Stimulated activated CD8-positive, alpha-beta memory T cell treated with anti-CD3 and anti-CD28 coated beads, Interleukin-7, amount 100 ng/mL, for 4 hours (primary cell): ENCODE data around the gene BTG2.
A peak's percentile ranks its signal among the peaks of the same experiment; 100 is the strongest.
"Not testable (repeated sequence)": the region's sequence is repeated elsewhere in the genome, so short reads cannot be mapped to it uniquely, and the experiment has no call there.

Source experiments
- DNase-seq, 2 donors: peaks; one replicate each; pipeline ENCODE4 v3.0.0-alpha.2; 2020; ENCODE audit warnings: low read depth in 2 of 2

Gene BTG2, protein sequence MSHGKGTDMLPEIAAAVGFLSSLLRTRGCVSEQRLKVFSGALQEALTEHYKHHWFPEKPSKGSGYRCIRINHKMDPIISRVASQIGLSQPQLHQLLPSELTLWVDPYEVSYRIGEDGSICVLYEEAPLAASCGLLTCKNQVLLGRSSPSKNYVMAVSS

DNA sequence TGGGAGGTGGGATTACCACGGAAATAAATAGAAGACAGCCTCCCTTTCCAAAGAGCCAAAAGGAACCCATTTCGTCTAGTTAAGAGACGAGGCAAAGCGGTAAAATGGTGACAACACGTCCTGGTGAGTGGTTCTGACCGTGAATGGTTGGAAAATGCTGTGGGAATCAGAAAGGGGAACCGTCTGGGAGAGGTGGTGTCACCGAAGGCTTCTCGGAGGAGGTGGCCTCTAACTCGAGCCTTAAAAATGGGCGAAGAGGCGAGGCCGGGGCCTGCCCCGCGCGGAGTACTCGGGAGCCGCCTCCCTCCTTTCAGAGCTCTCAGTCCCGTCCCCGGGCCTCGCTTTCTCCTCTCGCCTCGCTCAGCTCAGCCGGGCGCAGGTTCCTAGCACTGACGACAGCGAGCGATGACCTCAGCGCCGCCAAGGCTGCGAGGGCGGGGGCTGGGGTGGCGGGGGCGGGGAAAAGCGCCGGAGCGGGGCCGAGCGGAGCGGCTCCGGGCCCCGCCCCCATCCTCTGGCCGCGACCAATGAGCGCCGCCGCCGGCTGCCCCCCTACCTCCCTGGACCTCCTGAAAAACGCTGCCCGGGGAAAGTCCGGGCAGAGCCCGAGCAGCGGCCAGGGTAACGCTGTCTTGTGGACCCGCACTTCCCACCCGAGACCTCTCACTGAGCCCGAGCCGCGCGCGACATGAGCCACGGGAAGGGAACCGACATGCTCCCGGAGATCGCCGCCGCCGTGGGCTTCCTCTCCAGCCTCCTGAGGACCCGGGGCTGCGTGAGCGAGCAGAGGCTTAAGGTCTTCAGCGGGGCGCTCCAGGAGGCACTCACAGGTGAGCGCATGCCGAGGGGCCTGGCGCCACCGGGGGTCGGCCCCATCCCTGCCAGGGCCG, at the start of gene BTG2:
TSS of gene BTG2 (plus strand) at position 601 of the 890 bp plus-strand sequence. CDS start at position 689, 88 bp downstream.
- peak; percentile 83 to 93 for DNase-seq

DNA sequence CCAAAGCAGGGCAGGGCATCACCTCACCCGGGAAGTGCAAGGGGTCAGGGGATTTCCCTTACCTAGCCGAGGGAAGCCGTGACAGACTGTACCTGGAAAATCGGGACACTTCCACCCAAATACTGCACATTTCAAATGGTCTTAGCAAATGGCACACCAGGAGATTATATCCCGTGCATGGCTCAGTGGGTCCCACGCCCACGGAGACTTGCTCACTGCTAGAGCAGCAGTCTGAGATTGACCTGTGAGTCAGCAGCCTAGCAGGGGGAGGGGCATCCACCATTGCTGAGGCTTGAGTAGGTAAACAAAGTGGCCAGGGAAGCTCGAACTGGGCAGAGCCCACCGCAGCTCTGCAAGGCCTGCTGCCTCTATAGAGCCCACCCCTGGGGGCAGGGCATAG, 48.7 kb upstream of the BTG2 start:
- DNase-seq = not testable (repeated sequence)

DNA sequence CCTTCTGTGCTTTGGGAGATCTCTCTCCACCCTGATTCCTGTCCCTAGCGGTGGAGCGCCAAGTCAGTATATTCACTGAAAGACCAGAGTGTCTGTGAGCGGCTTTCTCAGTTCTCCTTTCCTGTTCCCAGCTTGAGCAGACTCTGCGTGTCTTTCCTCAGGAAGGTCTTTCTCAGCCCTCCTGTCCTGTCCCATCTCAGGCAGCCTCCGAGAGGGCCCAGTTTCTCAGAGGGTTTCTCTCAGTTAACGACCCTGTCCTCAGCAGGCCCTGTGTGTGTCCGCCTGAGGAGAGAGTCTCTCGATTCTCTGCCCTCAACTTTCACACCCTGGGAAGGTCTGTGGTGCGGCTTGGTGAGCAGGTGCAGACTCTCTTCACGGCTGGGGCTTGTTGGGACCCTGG, 41.8 kb upstream of the BTG2 start:
- no peak for DNase-seq

DNA sequence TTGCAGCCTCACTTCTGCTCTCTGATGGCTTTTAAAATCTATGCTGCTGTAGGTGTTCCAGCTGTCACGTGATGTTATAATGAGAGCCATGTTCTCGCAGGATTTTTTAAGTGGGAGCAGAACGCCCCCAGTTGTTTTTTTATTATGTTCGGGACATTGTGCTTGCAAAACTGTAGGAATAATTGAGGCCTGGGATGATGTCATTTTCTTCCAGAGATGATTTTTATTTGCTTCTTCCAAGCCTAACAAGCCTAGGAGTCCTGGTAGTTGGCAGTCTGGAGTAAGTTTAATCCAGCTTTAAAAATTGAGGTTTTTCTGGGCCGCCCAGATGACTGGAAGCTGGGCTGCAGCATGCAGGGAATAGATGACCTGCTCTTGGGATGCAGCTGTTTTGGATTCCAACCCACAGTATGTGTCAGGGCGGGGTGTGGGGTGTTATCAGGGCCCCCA, 41.2 kb upstream of the BTG2 start:
- DNase-seq = no peak

DNA sequence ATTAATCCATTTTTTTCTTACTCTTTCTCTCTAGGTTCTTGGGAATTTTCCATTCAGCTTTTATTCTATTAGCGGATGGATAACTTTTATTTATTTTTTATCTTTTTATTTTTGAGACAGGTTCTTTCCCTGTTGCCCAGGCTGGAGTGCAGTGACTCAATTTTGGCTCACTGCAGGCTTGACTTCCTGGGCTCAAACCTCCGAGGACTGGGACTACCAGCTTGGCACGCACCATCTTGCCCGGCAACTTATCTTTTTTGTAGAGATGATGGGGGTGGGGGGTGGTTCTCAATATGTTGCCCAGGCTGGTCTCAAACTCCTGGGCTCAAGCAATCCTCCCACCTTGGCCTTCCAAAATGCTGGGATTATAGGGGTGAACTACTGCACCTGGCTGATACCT, 39.8 kb upstream of the BTG2 start:
- DNase-seq = no peak

DNA sequence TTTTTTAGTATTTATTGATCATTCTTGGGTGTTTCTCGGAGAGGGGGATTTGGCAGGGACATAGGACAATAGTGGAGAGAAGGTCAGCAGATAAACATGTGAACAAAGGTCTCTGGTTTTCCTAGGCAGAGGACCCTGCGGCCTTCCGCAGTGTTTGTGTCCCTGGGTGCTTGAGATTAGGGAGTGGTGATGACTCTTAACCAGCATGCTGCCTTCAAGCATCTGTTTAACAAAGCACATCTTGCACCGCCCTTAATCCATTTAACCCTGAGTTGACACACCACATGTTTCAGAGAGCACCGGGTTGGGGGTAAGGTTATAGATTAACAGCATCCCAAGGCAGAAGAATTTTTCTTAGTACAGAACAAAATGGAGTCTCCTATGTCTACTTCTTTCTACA, 39.2 kb upstream of the BTG2 start:
- DNase-seq = not testable (repeated sequence)

DNA sequence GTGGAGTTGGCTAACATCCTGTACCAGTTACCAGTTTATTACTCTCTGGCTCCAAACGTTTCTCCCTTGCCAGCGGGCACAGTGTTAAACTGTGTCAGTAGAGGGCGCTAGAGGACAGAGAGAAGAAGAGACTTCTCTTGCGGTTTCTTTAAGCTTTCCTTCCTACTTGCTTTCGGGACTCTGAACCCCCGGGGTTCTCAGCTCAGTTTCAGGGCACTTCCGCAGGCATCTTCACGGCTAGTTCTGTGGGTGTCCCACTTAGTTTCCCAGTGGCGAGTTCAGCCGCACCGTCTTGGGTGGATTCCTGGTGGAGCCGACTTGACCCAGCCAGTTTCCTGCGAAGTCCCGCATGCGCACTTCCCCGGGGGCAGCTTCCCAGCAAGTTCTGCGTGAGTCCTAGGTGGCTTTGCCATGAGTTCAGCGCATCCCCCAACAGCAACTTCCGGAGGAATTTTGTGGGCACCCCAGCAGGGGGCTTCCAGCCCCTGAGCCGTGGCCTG, 37.9 kb upstream of the BTG2 start:
- DNase-seq = peak; percentile 61 to 79

DNA sequence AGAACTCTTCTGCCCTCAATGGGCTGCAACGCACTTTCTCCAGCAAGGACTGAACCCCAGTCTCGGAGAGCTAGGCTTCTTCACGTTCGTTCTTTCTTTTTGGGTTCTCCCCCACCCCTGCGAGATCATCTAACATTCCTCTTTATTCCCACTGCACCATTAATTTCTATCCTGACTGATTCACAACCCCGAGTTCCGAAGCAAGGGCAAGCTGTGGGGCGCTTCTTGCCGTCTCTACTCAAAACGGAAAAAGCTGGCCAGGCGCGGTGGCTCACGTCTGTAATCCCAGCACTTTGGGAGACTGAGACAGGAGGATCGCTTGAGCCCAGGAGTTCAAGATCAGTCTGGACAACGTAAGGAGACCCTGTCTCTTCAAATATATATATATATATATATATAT, 37.4 kb upstream of the BTG2 start:
- DNase-seq = no peak

DNA sequence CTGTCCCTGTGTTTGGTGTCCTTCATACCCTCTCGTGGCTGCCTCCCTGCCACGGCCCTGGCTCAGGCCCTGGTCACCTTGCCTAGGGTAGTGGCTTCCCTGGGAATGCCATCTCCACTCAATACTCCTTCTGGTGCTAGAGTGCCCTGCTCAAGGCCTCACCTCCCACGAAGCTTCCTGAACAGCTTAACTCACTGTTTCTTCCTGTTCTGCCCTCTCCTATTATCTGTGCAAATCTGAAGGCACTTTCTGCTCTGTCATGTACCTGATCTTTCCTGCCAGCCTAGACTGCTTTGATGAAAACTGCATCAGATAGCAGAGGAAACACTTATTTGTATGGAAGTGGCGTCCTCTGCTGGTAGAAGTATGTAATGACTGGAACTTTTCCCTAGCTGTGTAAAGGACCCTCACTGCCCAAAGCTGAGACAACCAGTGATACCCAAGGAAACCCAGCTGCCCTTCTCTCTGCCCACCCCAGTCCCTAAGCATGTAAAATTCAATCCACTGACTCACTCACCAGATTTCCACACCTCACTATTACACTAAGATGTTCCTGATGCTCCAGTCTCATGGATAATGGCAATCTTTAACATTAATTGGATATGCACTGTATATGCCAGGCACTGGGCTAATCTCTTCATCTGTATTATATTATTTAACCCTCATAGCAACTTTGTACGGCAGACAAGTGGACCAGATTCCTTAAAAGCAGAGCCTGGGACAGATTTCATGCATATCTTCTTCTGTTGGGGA, 36.2 kb upstream of the BTG2 start:
- no peak for DNase-seq

DNA sequence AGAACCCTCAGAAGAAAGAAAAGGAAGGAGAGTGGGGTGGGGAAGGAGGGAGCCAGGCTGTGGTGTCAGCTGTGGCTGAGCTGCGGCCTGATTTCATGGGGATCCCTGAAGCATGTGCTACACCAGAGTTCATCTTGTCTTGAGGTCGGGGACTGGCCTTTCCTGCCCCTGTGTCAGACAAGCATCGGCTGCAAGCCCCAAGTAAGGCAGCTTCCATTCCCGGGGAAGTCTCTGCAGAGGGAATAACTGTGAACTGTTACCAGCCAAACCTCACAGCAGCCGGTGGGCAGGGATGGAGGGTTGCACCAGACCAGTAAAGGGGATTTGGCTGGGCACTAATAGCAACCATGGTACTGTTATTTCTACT, 35.7 kb upstream of the BTG2 start:
- no peak for DNase-seq

DNA sequence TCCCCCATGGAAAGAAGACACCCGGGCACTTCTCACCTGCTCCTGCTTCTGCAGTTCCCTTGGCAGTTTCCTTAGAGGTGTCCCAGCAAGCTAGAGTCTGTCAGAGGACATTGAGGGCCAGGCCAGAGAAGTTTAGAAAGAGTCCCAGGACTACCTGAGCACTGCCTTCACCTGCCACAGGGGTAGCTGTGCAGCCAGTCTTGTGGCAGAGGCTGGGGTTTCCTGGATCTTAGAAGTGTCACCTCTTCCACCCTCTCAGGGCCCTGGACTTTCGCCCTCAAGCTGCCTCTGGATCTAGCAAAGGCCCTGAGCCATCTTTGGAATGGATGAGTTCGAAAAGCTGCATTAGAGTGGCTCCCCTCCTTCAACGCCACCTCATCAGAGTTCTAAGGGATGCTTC, 34.9 kb upstream of the BTG2 start:
- DNase-seq = no peak

DNA sequence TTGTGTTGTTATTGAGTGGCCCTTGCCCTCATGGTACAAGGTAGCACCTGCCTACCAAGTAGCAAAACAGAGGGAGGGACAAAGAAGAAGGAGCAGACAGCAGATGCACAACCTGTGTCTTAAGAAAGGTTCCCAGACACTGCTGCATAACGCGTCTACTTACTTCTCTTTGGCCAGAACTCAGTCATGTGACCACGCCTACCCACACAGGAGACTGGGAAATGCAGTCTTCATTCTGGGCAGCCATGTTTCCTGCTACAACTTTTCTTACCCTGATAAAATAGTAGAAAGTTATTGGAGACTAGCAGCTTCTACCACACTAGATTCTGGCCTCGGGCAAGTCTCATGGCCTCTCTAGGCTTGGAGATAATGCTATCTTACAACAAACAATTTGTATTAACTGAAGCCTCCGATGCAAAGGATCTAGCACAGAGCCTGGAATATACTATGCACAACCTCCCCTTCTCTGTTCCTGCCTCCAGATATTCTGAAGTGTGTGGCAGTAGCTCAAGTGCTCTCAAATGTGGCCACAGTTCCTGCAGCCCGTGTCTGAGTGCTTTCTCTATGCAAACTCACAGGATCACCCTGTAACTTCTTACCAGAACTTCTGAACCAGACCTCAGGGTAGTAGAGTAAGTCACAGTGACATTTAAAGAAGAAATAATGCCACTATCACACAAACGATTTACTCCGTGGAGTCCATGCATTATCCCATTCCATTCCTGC, 34.1 kb upstream of the BTG2 start:
- peak; percentile 42 to 59 for DNase-seq

DNA sequence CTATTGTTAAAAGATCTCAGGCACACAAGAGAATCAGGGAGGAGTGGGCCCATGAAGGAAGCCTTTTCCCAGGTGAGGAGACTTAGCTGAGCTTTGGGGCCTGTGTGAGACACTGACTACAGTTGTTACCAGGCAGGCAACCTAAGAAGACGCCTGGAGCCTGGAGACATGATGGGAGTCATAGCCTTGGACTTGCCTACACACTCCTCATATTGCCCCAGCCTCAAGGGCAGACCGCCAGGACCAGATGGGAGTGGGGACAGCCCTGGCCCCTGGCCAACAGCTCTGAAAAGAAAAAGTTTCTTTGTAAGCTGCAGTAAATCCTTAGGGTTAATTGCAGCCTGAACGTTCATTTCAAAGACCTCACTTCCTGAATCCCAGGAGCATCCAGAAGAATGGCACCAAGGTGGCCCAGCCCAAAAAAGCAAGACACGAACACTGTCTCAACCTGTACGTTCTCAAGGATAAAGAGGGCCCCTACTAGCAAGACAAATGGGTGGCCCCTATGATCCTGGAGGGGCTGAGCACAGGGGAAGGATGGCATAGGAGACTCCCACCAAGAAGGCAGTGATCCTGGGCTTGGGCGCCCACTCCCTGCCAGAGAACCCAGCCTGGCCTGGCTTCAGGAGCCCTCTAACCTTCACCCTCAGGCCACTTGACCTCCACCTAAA, 33.2 kb upstream of the BTG2 start:
- no peak for DNase-seq

DNA sequence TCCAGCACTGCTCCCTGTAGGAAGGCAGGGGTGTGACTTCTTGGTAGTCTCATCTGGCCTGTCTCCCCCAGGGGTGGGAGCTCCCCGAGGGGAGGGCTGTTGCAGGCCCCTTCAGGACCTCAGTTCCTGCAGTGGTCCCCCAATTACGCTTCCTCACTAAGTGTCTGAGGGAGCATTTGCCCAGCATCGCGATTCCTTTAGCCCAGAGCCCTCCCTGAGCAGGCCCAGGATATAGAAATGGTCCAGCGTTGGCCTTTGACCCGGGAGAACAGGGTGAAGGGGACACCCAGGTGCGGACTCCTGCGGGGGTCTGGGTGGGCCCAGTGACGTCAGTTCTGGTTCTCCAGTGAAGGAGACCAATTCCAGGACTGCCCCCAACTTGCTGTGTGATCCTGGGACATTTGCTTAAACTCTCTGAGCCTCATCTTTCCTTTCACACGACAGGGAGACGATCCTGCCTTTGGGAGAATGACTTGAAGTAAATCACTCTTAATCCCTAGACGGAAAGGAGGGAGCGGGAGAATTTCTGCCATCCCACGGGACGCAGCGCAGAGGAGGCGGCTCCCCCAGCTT, 32.6 kb upstream of the BTG2 start:
- DNase-seq = no peak

DNA sequence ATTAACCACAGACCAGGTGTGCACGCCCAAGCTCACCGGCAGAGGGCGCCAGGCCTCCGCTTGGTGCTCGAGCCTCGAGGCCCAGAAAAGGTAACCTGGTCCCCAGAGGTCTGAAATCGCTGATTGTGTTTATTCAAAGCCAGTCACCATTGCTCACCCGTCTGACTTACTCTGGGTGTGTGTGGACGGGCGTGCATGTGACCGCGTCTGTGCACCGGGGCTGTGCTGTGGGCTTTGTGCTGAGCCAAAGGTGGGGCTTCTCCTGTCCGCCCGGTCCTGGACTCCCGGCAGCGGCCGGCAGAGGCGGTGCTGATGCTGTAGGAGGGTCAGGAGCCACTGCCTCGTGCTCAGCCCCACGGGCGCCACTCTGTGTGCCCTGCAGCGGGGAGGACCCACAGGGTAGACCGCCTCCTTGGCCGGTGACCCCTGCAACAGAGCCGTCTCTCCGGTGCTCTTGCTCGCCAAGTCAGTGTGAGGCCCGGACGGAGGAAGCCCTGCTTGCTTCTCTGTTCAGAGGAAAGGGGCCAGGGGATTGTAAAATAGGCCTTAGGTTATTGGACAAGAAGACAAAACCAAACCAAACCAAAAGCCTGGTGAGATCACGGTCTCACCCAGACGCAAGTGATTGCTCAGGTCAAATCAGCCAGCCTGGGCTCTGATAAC, 32.0 kb upstream of the BTG2 start:
- DNase-seq = peak; percentile 82 to 84

DNA sequence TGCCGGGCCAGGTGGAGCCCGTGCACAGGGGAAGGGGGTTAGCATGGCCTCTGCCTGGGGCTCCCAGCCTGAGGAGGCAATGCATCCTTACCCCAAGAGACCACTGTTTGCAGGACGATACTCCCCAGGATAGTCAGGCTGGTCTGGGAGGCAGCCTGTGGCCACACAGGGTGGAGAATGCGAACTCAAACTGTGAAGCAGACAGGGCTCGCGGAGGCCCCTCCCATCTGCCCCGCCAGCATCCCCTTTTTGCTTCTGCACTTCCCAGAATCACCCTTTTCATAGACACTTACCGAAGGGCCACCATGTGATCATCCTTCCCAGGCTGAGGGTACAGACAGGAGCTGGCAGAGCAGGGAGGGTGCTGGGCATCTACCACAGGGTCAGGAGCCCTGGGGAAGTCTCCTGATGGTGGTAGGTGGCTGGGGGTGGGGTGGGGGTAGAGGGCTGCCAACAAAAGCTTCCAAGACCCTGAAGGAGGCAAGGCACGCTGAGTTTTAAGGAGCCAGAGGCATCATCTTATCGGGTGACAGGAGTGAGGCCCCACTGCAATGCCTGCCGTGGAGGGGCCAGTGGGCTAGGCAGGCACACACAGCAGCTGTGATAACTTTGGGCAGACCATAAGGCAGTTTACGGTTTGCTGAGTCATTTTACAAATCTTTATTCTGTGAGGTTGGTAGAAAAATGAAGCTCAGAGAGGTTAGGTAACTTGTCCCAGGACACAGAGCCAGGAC, 31.3 kb upstream of the BTG2 start:
- DNase-seq = no peak

DNA sequence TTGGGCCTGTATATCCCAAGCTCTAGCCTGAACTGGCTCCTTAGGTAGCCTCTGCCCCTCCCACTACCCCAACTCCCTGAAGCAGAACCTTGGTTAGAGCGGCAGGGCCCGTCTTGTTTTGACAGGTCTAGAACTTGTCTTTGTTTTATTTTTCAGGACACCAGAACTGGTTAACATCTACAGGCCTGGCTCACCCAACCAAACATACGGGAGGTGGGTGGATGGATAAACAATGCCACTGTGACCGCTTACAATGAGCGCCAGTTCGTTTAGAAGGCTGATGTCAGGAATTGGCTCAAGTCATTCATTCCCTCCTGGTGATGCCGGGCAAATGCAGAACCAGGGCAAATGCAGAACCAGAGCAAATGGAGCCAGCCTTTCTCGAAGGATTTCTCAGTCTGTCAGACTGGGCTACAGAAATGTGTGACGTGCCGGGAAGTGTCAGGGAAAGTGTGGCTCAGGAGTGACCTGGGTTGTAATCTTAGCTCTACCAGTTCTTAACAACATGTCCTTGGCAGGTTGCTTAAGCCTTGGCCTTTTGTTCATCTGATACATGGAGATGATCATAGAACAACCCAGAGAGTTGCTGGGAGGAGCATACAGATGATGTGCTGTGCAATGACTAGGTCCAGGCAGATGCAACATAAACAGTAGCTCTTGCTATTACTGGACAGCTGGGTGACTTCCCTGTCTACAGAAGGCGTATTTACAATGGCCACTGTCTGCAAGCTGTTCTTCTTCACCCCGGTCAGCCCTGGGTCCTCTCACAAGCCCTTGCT, 30.5 kb upstream of the BTG2 start:
- DNase-seq = no peak

DNA sequence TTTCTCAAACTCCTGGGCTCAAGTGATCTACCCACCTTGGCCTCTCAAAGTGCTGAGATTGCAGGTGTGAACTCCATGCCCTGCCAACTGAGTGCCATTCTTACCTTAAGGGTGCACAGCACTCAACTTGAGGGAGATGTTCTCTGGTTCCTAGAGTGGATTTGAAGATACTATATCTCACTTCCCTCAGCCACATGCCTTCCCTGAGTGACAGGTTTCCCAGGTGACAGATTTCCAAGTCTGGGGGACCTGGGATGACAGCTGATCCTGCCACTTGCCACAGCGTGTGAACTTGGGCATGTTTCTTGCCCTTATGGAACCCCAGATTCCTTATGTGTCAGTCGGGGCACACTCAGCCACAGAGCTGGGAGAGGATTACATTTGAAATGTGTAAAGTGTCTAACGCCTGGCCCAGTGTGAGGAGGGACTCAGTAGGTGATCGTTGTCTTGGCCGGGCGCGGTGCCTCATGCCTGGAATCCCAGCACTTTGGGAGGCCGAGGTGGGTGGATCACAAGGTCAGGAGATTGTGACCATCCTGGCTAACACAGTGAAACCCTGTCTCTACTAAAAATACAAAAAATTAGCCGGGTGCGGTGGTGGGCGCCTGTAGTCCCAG, 29.6 kb upstream of the BTG2 start:
- no peak for DNase-seq
